Trophoblast cell (in vitro differentiated cells and primary cell): Measurements from ENCODE around the gene ADAMTSL1.

Experiments
- DNase-seq, 2 donors: peaks; one replicate each; pipeline ENCODE4 v3.0.0-alpha.2; 2016
- H2AFZ ChIP-seq: 2 replicates; pipeline ENCODE4 v1.6.1; 2013; ENCODE audit warnings: low read length, moderate library complexity, mild to moderate bottlenecking; ENCODE audit not compliant: insufficient read depth, poor library complexity
- H2AK5ac ChIP-seq: 2 replicates; pipeline ENCODE4 v1.6.1; 2013; ENCODE audit warnings: mild to moderate bottlenecking, low read length
- H2BK120ac ChIP-seq: 2 replicates; pipeline ENCODE4 v1.6.1; 2013; ENCODE audit warnings: low read length, mild to moderate bottlenecking, moderate library complexity; ENCODE audit not compliant: insufficient read depth, poor library complexity
- H2BK12ac ChIP-seq: 2 replicates; pipeline ENCODE4 v1.6.1; 2013; ENCODE audit warnings: mild to moderate bottlenecking, low read length, moderate library complexity
- H2BK5ac ChIP-seq: 2 replicates; pipeline ENCODE4 v1.6.1; 2013; ENCODE audit warnings: low read length, low read depth, moderate library complexity, mild to moderate bottlenecking; ENCODE audit not compliant: poor library complexity
- H3K14ac ChIP-seq: 2 replicates; pipeline ENCODE4 v1.6.1; 2013; ENCODE audit warnings: mild to moderate bottlenecking, low read length
- H3K18ac ChIP-seq: 2 replicates; pipeline ENCODE4 v1.6.1; 2013; ENCODE audit warnings: mild to moderate bottlenecking, low read length
- H3K23ac ChIP-seq: 2 replicates; pipeline ENCODE4 v1.6.1; 2013; ENCODE audit warnings: low read length
- H3K27ac ChIP-seq: 2 replicates; pipeline ENCODE4 v1.5.1; 2013; ENCODE audit warnings: low read depth, mild to moderate bottlenecking, inconsistent platforms, low read length, moderate library complexity
- H3K27me3 ChIP-seq: 2 replicates; pipeline ENCODE4 v1.6.1; 2013; ENCODE audit warnings: inconsistent platforms, mild to moderate bottlenecking, low read length, moderate library complexity; ENCODE audit not compliant: insufficient read depth
- H3K36me3 ChIP-seq, 2 experiments: 1 replicate in 1 of 2; 2 replicates in 1 of 2; pipeline ENCODE4 v1.6.1; 2013; ENCODE audit warnings: low read length in 2 of 2, mild to moderate bottlenecking in 2 of 2, moderate library complexity in 1 of 2; ENCODE audit not compliant: insufficient read depth in 2 of 2, control insufficient read depth in 1 of 2
- H3K4ac ChIP-seq: 2 replicates; pipeline ENCODE4 v1.6.1; 2013; ENCODE audit warnings: low read depth, mild to moderate bottlenecking, low read length, moderate library complexity
- H3K4me1 ChIP-seq, 2 experiments: 1 replicate in 1 of 2; 2 replicates in 1 of 2; pipeline ENCODE4 v1.6.1; 2013; ENCODE audit warnings: low read length in 2 of 2, mild to moderate bottlenecking in 2 of 2, moderate library complexity in 1 of 2; ENCODE audit not compliant: insufficient read depth in 2 of 2, control insufficient read depth in 1 of 2
- H3K4me2 ChIP-seq: 2 replicates; pipeline ENCODE4 v1.6.1; 2013; ENCODE audit warnings: inconsistent platforms, mild to moderate bottlenecking, low read length, moderate library complexity
- H3K4me3 ChIP-seq: 2 replicates; pipeline ENCODE4 v1.5.1; 2013; ENCODE audit warnings: mild to moderate bottlenecking, low read depth, low read length, inconsistent platforms
- H3K79me1 ChIP-seq: one replicate; pipeline ENCODE4 v1.6.1; 2013; ENCODE audit warnings: low read length
- H3K79me2 ChIP-seq: 2 replicates; pipeline ENCODE4 v1.6.1; 2013; ENCODE audit warnings: low read length, mild to moderate bottlenecking; ENCODE audit not compliant: control insufficient read depth, insufficient read depth, poor library complexity
- H3K9ac ChIP-seq: 2 replicates; pipeline ENCODE4 v1.6.1; 2013; ENCODE audit warnings: mild to moderate bottlenecking, low read length
- H3K9me3 ChIP-seq: 2 replicates; pipeline ENCODE4 v1.6.1; 2013; ENCODE audit warnings: low read depth, mild to moderate bottlenecking, control low read depth, inconsistent platforms, low read length; ENCODE audit not compliant: insufficient read depth
- H4K12ac ChIP-seq: 2 replicates; pipeline ENCODE4 v1.6.1; 2013; ENCODE audit warnings: low read depth, mild to moderate bottlenecking, low read length, moderate library complexity
- H4K8ac ChIP-seq: 2 replicates; pipeline ENCODE4 v1.6.1; 2013; ENCODE audit warnings: low read depth, mild to moderate bottlenecking, low read length, moderate library complexity
- H4K91ac ChIP-seq: one replicate; pipeline ENCODE4 v1.6.1; 2013; ENCODE audit warnings: low read depth, mild to moderate bottlenecking, low read length, moderate library complexity
- WGBS: extraction: QIAGEN DNeasy Blood & Tissue Kit; methylation state at CpG from one replicate; pipeline ENCODE4 v1.1.7; 2013; ENCODE audit warnings: missing lambda C conversion rate; ENCODE audit not compliant: insufficient read length, insufficient coverage; ENCODE audit errors: extremely low coverage; 5-methylcytosine and 5-hydroxymethylcytosine counted together

The ADAMTSL1 gene

GRCh38 chr9:18717759-18718158 is 243.8 kb downstream of the ADAMTSL1 start:
- Histone ChIP-seq H2BK12ac (no peak overlapping the region), H3K79me2 (no peaks in the 10 kb centered on the region), H3K4me2 (no peak overlapping the region), H4K12ac (no peak overlapping the region), H3K4me3 (no peak overlapping the region), H3K4ac (no peak overlapping the region), H3K23ac (no peak overlapping the region), H4K8ac (no peak overlapping the region), H2BK120ac (no peak overlapping the region), H4K91ac (no peak overlapping the region), H2BK5ac (no peak overlapping the region), H3K9me3 (no peaks in the 10 kb centered on the region), H3K79me1 (no peaks in the 10 kb centered on the region), H3K27me3 (no peaks in the 10 kb centered on the region), H2AFZ (no peak overlapping the region), H2AK5ac (no peak overlapping the region), H3K36me3 (no peaks in the 10 kb centered on the region), H3K27ac (no peak overlapping the region), H3K4me1 (no peaks in the 10 kb centered on the region), H3K14ac (no peak overlapping the region), H3K18ac (no peak overlapping the region), H3K9ac (no peak overlapping the region)
- peak in 1 of 2 donors; percentile 5 for DNase-seq
- no CpG with 5 or more reads among the region's 2 CpGs for WGBS

- no peak overlapping the region for H2AK5ac ChIP-seq
- H3K27ac ChIP-seq: no peak overlapping the region
- H3K4me2 ChIP-seq: no peak overlapping the region
- H3K36me3 ChIP-seq: no peaks in the 10 kb centered on the region
- H3K14ac ChIP-seq: no peak overlapping the region
- H3K4me3 ChIP-seq: no peak overlapping the region
- H3K79me2 ChIP-seq: no peaks in the 10 kb centered on the region
- no peak overlapping the region for H4K91ac ChIP-seq
- no peak overlapping the region for H3K23ac ChIP-seq
- no peak overlapping the region for H3K9ac ChIP-seq
- no peak overlapping the region for H2BK12ac ChIP-seq
- no peak overlapping the region for H2BK5ac ChIP-seq
- no peak overlapping the region for H2AFZ ChIP-seq
- H4K8ac ChIP-seq: no peak overlapping the region
- H3K4me1 ChIP-seq: no peaks in the 10 kb centered on the region
- DNase-seq: no peak
- no peaks in the 10 kb centered on the region for H3K27me3 ChIP-seq
- no peak overlapping the region for H4K12ac ChIP-seq
- WGBS: no CpG with 5 or more reads among the region's 12 CpGs
- no peaks in the 10 kb centered on the region for H3K79me1 ChIP-seq
- no peak overlapping the region for H3K18ac ChIP-seq
- no peaks in the 10 kb centered on the region for H3K9me3 ChIP-seq
- no peak overlapping the region for H3K4ac ChIP-seq
- H2BK120ac ChIP-seq: no peak overlapping the region
Observed at GRCh38 chr9:18718393-18718792, 244.4 kb downstream of the ADAMTSL1 start.

GRCh38 chr9:18718932-18719331 is 245.0 kb downstream of the ADAMTSL1 start:
- Histone ChIP-seq H2AK5ac (no peak overlapping the region), H4K12ac (no peak overlapping the region), H4K8ac (no peak overlapping the region), H3K4me2 (no peak overlapping the region), H3K4me3 (no peak overlapping the region), H2BK120ac (no peak overlapping the region), H4K91ac (no peak overlapping the region), H2AFZ (no peak overlapping the region), H3K36me3 (no peaks in the 10 kb centered on the region), H2BK5ac (no peak overlapping the region), H3K27me3 (no peaks in the 10 kb centered on the region), H2BK12ac (no peak overlapping the region), H3K79me1 (no peaks in the 10 kb centered on the region), H3K9ac (no peak overlapping the region), H3K14ac (no peak overlapping the region), H3K27ac (no peak overlapping the region), H3K9me3 (no peaks in the 10 kb centered on the region), H3K23ac (no peak overlapping the region), H3K4ac (no peak overlapping the region), H3K18ac (no peak overlapping the region), H3K4me1 (no peaks in the 10 kb centered on the region), H3K79me2 (no peaks in the 10 kb centered on the region)
- no CpG with 5 or more reads among the region's 1 CpG for WGBS
- DNase-seq: no peak

DNA sequence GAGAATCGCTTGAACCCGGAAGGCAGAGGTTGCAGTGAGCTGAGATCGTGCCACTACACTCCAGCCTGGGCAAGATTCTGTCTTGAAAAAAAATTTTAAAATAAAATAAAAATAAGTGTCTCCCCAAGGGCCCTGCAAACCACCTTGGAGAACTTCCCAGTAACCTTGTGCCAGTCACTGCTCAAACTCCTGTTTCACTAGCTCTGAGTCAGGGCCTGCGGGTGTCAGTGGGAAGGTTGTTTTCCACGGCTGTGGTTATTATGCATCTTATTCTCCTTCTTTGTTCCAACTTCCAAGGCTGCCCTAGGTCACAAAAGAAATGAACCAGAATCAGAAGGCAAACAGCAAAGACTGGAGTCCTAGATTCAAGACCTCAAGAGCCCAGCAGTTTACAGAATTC is 246.7 kb downstream of the ADAMTSL1 start:
- Histone ChIP-seq H3K4me3 (no peak overlapping the region), H4K8ac (no peak overlapping the region), H3K79me2 (no peaks in the 10 kb centered on the region), H3K14ac (no peak overlapping the region), H2AFZ (no peak overlapping the region), H3K27me3 (no peaks in the 10 kb centered on the region), H4K12ac (no peak overlapping the region), H3K9ac (no peak overlapping the region), H3K36me3 (no peaks in the 10 kb centered on the region), H3K4me2 (no peak overlapping the region), H3K79me1 (no peaks in the 10 kb centered on the region), H2BK120ac (no peak overlapping the region), H3K4ac (no peak overlapping the region), H2AK5ac (no peak overlapping the region), H3K4me1 (no peaks in the 10 kb centered on the region), H3K9me3 (no peaks in the 10 kb centered on the region), H4K91ac (no peak overlapping the region), H3K18ac (no peak overlapping the region), H3K23ac (no peak overlapping the region), H2BK12ac (no peak overlapping the region), H2BK5ac (no peak overlapping the region), H3K27ac (no peak overlapping the region)
- no CpG with 5 or more reads among the region's 5 CpGs for WGBS
- no peak for DNase-seq
